Myocyte (in vitro differentiated cells): ENCODE results near the gene UXS1. TPM values are rescaled to one million over a fixed set of nuclear protein-coding genes. Genes with fewer than 3 reads are reported as not detected.
A peak's percentile ranks its signal among the peaks of the same experiment; 100 is the strongest.

Experiments used
- DNase-seq: peaks from one replicate; pipeline ENCODE4 v3.0.0-alpha.2; 2012; ENCODE audit warnings: low read depth
- total RNA-seq: library from RNA; depleted of rRNA; stranded (reverse); fragments of >200 nt; gene quantifications from 2 replicates; pipeline ENCODE4 v1.2.3, GENCODE V29; 2014

Gene UXS1
- total RNA-seq, 1 donor from 2014 or later, result 51.1 TPM

DNA sequence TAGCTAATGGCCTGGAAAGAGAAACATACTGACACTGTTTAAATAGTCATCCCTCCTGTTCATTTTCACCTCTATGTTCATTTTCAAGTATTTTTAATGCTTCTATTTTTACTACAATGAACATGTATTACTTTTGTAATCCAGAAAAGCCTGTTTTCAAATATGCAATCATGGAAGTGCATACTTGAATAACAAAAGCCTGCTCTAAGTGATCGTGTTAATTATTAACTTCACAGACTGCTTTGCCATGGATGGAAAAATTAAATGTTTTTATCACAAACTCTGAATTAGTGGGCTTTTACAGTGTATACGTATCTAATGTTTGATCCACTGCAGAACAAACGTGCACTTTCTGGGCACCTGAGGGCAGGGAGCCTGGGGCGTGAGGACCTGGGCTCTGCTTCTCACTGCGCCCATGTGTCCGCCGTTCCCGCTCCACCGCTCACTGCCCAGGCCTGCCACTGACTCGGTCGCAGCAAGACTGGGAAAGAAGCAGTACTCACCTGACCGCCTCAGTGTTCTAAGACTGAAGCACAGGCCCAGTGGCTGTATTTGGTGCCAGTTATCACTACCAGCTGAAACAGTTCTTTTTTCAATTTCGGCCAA, 80.6 kb downstream of the UXS1 start:
- DNase-seq, result no peak

DNA sequence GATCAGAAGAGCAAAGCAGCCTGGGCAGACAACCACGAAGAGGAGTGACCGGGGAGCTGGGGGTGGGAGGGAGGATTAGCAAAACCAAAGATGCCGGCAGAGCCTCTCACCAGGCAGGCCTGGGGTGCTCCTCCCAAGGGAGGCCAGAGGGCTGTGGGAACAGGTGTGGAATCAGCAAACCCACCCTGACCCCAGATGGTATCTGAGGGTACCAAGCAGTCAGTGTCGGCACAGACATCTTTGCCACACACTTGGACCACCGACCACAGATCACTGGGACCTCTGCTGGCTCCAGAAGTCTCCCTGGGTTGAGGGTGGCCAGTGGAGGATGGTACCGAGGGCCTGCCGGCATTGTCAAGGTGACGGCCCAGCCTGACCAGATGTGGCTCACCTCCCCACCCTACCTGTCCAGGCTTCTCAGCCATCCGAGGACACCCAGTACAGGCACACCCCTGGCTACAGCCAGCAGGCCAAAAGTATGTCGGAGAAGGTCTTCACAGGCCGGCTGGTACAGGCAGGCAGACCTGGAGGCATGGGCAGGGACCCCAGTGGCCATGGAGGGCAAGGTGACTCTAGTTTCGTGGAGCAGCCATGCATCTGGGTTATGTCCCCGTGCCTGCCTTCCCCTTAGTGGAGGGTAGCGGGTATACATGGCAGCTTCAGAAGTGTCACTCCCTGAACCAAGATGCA, 82.1 kb downstream of the UXS1 start:
- no peak for DNase-seq

DNA sequence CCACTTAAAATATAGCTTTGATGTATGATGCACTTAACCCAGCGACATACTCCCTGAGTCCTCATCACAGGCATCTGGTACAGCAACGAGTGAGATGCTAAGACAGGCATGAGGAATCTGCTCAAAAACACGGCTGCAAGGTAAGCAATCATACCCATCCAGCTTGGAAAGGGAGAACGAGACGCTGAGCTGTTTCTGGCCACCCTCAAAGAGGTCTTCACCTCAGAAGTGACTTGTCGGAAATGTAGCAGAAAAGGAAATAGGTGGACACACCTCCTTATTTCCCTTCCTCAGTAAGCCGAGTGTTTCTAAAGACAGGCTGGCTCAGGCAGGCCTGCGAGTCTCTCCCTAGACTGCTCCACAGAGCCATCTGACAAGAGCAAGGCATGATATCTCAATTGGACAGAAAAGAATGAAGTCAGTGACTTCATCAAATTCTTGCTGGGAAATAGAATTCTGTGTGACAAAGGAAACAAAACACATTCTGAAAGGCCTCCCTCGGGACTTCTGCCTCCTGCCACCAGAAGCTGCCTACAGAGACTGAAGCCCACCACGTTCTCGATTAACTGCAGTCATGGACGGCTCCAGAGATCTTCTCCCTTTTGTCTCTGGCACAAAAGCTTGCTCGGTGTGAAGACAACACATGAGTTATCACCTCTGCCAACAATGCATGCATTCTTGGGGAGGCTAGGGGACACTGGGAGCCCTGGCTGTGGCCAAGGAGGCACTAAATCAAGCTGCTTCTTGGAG, 84.3 kb downstream of the UXS1 start:
- DNase-seq, result no peak

DNA sequence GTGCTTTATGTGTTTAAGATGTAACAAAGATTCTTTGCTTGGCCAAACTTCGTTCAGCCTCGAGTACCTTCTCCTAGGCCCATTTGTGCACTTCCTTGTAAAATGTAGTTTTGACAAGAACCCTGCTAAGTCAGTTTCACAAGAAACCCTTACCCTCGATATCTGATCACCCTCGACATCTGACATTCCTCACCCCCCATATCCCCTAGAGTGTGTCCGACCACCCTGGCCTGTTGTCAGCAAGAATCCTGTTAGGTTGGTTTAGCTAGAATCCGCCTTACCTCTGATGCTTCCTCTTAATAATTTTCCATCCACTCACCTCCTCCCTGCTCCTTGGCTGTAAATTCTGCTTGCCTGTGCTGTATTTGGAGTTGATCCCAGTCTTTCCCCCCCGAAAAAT, 85.3 kb downstream of the UXS1 start:
- no peak for DNase-seq

DNA sequence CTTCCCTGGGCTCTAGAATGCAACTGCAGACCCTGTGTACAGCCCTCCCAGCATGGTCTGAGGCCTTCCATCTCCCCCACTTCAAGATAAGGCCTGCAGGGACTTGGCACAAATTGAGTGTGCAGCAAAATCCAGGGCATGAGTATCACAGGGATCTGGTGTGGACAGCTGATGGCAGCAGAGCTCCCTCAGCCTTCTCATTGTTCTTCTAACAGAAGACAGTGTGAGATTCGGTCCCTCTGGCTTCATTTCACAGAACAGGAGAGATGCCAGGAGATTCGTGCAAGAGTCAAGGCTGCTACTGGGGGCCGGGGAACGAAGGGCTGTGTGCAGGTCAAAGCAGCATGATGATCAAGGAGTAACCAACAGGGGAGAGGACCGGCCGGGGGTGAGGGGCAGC, 85.8 kb downstream of the UXS1 start:
- peak; percentile 35 for DNase-seq

DNA sequence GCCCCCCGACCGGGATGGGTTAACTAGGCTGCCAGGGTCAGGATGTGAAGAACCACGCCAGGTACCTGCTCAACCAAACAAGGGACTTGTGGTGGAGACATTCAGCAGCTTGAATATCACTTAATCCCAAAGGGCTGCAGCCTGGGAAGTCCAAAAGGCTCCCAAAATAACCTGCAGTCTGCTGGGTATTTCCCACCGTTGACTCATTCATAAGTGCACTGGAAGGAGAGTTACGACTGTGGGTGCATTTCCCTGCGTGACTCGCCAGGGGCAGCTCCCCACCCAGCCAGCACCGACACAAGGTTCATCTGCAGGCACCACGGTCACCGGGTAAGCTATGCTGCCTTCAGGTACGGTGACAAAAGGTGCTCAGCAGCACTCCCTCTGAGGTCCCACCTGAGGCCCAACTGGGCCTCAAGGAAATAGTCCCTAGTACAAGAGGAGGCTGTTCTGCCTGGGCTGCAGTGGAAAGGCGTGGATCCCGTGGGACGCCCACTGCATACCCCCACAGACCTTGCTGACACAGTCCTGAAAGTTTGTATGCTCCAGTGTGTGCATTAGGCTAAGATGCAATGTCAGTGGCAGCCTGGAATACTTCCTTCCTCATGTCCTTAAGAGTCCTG, 86.5 kb downstream of the UXS1 start:
- DNase-seq, result peak; percentile 85

DNA sequence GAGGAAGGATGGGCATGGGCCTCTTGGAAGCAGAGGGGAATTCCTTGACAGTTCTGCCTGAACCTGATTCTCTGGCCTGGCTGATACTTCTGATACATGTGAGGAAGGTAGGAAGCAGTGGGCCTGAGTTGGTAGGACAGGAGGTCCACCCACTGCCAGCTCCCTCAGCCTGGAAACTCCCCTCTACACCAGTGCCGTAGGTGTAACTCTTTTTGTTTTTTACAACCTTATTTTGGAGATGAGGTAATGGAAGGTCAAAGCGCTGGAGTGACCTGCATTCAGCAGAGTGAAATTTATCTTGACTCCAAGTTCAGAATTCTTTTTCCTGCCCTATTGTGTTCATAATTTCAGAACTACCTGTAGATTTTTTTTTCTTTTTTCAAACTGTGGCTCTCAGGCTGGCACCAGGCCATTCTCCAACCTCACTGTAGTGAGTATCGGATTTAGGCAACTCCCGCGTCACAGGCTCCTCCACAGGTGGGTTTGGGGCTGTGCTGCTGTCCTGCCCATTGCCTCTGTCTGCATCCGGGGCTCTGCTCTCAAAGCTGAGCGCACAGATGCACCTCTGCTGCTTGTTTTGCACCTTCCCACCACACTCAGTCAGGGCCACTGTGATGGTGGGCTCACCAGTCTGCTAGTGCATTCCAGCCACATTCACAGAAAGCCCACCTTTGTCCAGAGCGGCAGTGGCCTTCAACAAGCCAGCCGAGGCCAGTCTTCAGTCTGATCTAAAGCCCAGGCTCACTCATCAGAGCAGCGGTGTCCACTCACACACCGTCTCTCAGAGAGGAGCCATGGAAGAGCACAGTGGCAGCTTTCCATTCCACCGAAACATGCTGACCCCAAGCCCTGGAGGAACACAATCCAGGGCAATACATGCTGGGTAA, 87.2 kb downstream of the UXS1 start:
- no peak for DNase-seq

DNA sequence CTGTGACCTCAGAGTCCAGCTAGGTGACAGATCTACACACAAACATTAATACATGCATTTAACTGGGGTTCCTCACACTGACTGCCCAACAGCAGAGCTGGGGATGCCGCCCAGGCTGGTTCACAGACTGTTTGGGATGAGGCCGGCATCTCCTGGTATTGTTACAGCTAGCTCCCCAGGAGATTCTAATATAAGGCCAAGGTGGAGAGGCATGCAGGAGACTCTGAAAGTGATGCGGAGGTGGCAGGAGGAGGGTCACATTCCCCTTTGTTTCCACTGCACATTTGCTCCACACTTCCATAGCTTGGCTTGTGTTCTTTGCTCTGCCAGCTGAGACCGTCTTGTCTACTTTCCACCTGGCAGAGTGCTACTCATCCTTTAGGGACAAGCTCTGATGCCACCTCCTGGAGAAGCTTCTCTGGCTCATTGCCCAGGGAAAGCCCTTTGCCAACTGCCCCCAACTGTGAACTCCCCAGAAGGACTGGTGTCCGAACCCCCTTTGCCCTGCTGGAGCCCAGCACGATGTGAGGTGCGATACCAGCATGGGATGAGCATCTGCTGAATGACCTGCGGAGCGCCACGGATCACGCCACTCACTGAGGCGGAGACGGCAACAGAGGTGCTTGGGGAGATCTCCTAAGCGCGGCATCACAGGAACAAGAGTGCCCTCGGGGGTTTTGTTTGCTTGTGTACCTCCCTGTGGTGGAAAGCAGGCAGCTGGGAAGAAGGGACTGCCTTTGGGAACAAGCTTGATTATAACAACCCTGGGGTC, 88.8 kb downstream of the UXS1 start:
- no peak for DNase-seq

DNA sequence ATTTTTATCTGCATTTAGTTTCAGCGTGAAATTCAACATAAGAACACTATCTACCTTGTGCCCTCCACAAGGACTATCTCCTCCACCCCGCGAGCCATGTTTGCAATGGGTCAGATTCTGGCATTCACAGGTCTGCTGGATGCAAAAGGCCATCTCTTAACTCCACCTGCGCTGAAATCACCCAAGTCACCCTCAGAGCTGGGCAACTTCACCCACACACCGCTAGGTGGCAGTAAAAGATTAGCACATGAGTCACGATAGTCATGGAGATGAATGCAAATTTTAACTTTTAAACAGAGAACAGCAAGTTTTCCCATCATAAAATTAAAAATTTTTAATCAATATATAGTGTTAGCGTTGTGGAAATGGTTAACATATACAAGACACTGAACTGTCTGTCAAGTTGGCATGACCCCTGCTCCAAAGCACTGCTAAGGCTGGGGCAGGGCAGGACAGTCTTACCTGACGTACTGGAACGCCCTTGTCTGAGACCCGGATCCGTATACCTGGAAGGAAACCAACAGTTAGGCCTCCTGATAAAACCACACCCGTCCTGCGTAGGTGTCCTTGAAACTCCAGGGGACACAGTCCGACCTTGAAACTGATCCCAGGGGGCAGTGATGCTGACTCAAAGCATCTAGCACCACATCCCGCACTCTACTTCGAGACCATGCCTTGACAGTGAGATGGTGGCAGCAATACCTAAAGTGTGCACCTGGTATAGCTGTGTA, 89.6 kb downstream of the UXS1 start:
- peak; percentile 72 for DNase-seq

DNA sequence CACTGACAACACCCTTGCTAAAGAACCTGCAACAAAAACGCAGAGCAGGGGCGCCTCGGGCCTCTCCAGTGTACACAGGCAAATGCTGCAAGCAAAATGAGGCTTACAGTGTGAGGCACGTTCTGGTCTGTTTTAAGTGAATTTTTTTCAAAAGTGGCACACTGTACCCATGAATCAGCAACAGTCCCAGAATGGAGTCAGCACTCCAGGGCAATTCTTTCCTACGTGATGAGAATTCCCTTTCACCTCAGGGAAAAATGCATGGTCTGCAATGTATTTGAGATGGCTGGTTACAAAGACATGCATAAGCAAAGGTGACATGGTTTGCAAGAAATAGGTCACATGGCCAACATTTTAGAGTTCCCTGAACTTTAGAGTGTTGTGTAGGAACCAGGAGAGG, 94.4 kb downstream of the UXS1 start:
- no peak for DNase-seq

DNA sequence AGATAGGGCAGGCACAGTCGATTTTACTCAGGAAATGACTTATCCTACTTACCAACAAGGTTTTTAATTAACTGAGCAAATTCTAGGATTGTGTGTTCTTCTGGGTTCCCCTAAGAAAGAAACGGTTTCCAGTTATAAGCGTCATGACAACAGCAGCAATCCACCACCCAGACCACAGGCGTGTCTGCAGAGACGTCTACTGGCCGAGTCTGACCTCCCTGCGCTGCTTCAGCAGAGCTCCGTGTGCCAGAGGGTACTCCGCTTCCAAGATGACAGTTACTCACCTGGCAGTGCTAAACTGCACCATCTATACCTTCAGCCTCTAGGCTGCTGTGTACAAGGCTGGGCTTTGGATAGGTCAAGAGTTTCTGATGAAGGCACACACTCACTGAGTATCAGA, 95.4 kb downstream of the UXS1 start:
- DNase-seq, result no peak

DNA sequence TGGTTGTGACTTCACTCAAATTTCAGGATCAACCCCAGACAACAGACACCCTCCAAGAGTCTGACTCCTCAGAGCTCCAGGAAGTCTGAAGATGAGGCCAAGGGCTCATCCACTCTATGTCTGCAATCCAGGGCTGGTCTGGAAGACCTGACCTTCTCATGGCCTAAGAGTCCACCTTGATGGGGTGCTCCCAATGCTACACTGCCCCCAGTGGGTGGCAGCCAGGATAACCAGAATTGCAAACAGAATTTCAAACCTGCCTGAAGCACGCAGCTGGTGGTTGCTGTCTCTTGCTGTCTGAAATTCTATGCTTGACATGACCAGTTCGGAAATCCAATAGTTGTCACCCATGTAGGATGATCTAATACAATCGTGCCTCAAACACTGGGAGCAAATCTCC, 96.0 kb downstream of the UXS1 start:
- DNase-seq, result peak; percentile 14

DNA sequence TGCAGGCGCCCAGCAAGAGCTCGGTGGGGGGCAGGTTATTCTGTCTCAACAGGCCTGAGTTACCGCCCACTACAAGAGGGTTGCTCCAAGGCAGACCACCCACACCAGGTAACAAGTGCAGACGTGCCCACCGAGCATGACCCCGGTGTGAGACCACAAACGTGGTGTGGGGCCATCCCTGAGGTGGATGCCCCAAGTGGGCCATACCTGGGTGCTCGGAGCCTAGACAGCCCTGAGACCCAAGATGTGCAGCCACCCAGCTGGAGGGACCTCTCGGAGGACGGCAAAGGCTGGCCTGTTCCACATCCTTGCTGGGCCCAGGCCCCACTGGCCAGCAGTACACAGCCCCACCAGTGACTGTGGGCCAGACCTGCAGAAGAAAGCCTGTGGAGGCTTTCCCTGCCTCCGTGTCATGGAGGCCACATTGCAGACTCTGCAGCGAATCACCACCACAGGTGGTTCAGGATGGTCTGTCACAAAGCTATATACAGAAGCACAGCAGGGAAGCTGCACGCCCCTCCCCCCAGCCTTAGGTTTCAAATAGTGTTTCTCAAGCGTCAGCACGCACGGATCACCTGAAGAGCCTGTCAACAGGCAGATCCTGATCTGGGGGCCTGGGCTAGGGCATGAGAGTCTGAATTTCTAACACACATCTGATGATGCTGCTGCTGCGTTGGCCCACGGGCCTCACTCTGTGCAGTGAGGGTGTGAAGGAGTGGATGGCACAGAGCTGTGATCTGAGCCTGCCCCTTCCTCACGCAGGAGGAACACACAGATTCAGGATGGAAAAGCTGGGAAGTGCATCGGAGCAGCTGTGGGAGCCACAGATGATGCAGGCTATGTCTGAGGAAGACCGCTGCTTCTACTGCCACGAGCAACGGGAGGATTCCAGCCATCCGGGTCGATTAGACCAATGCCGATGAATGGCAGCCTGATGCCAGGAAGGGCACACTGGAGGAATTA, 96.8 kb downstream of the UXS1 start:
- DNase-seq, result peak; percentile 49

DNA sequence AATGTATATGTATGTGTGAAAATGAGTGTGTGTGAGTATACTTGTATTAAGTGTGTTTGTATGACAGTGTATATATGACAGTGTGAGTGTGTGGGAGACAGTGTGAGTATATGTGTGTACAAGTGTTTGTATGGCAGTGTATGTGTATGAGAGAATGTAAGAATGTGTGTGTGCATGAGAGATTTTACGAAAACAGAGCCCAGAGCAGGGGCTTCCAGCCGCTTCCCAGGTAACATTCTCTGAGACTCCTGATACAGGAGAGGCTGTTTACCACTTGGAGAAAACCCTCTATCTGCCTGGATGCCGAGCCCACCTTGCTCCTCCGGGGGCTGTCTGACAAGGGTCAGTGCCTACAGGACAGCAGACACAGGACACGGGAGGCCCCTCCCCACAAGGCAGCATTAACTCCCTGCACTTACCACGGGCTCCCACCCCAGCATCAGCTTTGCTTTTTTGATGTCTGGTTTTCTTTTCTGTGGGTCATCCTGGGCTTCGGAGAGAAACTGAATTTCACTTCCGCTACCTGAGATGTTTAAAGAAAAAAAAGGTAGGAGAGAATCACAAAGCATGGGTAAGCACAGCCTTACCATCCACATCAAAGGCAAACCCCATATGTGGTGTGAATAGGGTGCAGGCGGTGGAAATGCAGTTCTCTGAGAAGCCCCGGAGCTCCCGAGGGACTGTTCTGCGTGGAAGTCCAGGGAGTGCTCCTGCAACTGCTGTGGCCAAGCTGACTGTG, 97.6 kb downstream of the UXS1 start:
- no peak for DNase-seq

DNA sequence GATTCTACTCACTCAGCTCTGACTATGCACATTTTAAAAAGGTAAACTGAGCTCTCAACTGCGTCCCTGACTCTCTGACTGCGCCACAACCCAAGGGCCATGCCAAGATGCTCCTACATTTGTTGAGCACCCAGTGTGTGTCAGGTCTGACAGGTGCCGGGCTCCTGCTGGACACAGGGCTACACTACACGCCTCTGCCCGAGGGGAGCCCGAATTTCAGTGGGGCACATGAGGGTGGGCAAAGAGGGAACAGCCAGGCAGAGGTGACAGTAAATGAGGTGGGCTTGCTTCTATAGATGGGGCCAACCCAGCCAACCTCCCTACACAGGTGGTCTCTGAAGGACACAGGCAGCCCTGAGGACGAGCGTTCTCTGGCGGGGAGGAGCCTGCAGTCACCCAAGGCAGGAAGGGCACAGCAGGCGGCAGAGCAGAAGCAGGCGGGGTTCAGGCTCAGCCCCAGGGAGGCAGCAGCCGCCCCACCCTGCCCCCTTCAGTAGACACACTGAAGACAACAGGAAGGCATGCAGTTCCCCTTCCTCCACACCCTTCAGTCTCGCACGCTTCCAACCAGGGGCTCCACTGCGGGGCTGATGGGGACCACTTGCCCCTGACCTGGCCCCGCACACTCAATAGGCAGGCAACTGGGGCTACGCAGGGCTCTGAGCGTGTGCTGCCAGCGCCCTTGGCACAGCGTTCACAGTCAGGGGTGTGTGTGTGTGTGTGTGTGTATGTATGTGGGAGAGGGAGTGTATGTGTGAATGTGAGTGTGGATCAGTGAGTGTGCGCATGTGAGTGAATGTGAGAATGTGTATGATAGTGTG, 98.4 kb downstream of the UXS1 start:
- DNase-seq, result no peak

DNA sequence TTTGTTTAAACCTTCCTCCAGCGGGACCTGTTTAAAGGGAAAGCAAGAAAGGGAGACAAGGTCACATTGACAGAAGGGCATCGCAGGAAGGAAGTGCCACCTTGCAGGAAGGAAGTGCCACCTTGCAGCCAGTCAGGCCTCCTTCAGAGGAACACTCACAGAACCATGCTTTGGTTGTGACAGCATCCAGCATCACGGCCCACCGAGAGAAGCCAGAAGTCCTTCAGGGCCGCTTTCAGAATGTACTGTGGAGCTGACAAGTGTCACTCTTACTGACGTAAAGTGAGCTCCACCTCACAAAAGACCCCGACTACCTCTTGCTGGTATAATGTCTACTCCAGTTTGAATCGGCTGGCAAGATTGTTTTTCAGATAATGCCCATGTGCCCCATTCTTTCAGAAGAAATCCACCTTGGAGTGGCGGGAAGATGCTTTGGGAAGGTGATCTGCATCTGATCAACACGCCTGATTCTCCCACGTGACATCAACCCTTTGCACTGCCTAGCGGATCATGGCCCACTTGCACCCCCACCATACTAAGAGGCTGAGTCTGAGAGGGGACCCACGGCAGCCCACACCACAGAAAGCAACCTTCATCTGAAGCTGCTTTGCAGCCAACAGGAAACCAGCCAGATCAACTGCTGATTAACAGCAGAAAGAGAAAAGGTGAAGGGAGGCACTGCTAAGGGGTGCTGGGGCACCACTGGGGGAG, 99.8 kb downstream of the UXS1 start:
- DNase-seq, result no peak
